Measurements from ENCODE around the gene NDRG3.
"Not testable (repeated sequence)": the region's sequence is repeated elsewhere in the genome, so short reads cannot be mapped to it uniquely, and the experiment has no call there.

The NDRG3 gene

GRCh38 chr20:36695467-36695866 is 50.4 kb downstream of the NDRG3 start:
- WGBS, 2 experiments (ENCODE audit: insufficient coverage in 2 of 2) = 82 to 99% methylated on average over 5 to 6 of the region's 8 CpGs
- H3K27ac ChIP-seq (ENCODE audit: low read depth, low read length, severe bottlenecking); H3K4me3 ChIP-seq (ENCODE audit: extremely low read depth, insufficient read depth, low read length, poor library complexity, severe bottlenecking): not testable (repeated sequence)

GRCh38 chr20:36688630-36689029 is 57.3 kb downstream of the NDRG3 start:
- H3K36me3 ChIP-seq (ENCODE audit: control insufficient read depth, insufficient read depth, low read length) = peaks cover 5% of the 10 kb centered on the region
- no peaks in the 10 kb centered on the region for H3K4me1 ChIP-seq (ENCODE audit: control insufficient read depth, insufficient read depth, low read length, poor library complexity, severe bottlenecking)
- H3K4me3 ChIP-seq (ENCODE audit: extremely low read depth, insufficient read depth, low read length, poor library complexity, severe bottlenecking) = no peak overlapping the region
- 96 to 98% methylated on average over 6 to 7 of the region's 7 CpGs for WGBS, 2 experiments (ENCODE audit: insufficient coverage in 2 of 2)
- H3K9me3 ChIP-seq (ENCODE audit: control insufficient read depth, low read length) = no peaks in the 10 kb centered on the region
- H3K27ac ChIP-seq (ENCODE audit: low read depth, low read length, severe bottlenecking) = no peak overlapping the region

More at GRCh38 chr20:36695467-36695866, 50.4 kb downstream of the NDRG3 start:
- not testable (repeated sequence) for H3K9me3 ChIP-seq (ENCODE audit: control insufficient read depth, low read length); H3K36me3 ChIP-seq (ENCODE audit: control insufficient read depth, insufficient read depth, low read length); H3K4me1 ChIP-seq (ENCODE audit: control insufficient read depth, insufficient read depth, low read length, poor library complexity, severe bottlenecking)

- Histone ChIP-seq H3K9me3 (ENCODE audit: control insufficient read depth, low read length) (no peaks in the 10 kb centered on the region), H3K36me3 (ENCODE audit: control insufficient read depth, insufficient read depth, low read length) (peaks cover 8% of the 10 kb centered on the region), H3K4me3 (ENCODE audit: extremely low read depth, insufficient read depth, low read length, poor library complexity, severe bottlenecking) (no peak overlapping the region), H3K27ac (ENCODE audit: low read depth, low read length, severe bottlenecking) (no peak overlapping the region), H3K4me1 (ENCODE audit: control insufficient read depth, insufficient read depth, low read length, poor library complexity, severe bottlenecking) (no peaks in the 10 kb centered on the region)
- WGBS, 2 experiments (ENCODE audit: insufficient coverage in 2 of 2) = 85 to 100% methylated on average over 1 to 2 of the region's 3 CpGs
Observed at GRCh38 chr20:36687850-36688249, 58.0 kb downstream of the NDRG3 start.

GRCh38 chr20:36686944-36687343 is 58.9 kb downstream of the NDRG3 start:
- H3K36me3 ChIP-seq (ENCODE audit: control insufficient read depth, insufficient read depth, low read length) = peaks cover 14% of the 10 kb centered on the region
- no peaks in the 10 kb centered on the region for H3K9me3 ChIP-seq (ENCODE audit: control insufficient read depth, low read length)
- no peaks in the 10 kb centered on the region for H3K4me1 ChIP-seq (ENCODE audit: control insufficient read depth, insufficient read depth, low read length, poor library complexity, severe bottlenecking)
- no peak overlapping the region for H3K27ac ChIP-seq (ENCODE audit: low read depth, low read length, severe bottlenecking)
- no peak overlapping the region for H3K4me3 ChIP-seq (ENCODE audit: extremely low read depth, insufficient read depth, low read length, poor library complexity, severe bottlenecking)
- 90% methylated on average over 4 of the region's 4 CpGs; no CpG with 5 or more reads in 1 of the 2 experiments for WGBS, 2 experiments (ENCODE audit: insufficient coverage in 2 of 2)

GRCh38 chr20:36686504-36686903 is 59.4 kb downstream of the NDRG3 start:
- 100% methylated on average over 1 to 2 of the region's 2 CpGs for WGBS, 2 experiments (ENCODE audit: insufficient coverage in 2 of 2)
- Histone ChIP-seq H3K9me3 (ENCODE audit: control insufficient read depth, low read length) (no peaks in the 10 kb centered on the region), H3K27ac (ENCODE audit: low read depth, low read length, severe bottlenecking) (no peak overlapping the region), H3K4me1 (ENCODE audit: control insufficient read depth, insufficient read depth, low read length, poor library complexity, severe bottlenecking) (no peaks in the 10 kb centered on the region), H3K4me3 (ENCODE audit: extremely low read depth, insufficient read depth, low read length, poor library complexity, severe bottlenecking) (no peak overlapping the region), H3K36me3 (ENCODE audit: control insufficient read depth, insufficient read depth, low read length) (peaks cover 14% of the 10 kb centered on the region)

GRCh38 chr20:36684747-36685146 is 61.1 kb downstream of the NDRG3 start:
- Histone ChIP-seq H3K36me3 (ENCODE audit: control insufficient read depth, insufficient read depth, low read length) (peaks cover 20% of the 10 kb centered on the region), H3K4me3 (ENCODE audit: extremely low read depth, insufficient read depth, low read length, poor library complexity, severe bottlenecking) (no peak overlapping the region), H3K9me3 (ENCODE audit: control insufficient read depth, low read length) (no peaks in the 10 kb centered on the region), H3K4me1 (ENCODE audit: control insufficient read depth, insufficient read depth, low read length, poor library complexity, severe bottlenecking) (no peaks in the 10 kb centered on the region), H3K27ac (ENCODE audit: low read depth, low read length, severe bottlenecking) (no peak overlapping the region)
- 92 to 94% methylated on average over 3 to 5 of the region's 6 CpGs for WGBS, 2 experiments (ENCODE audit: insufficient coverage in 2 of 2)

- WGBS, 2 experiments (ENCODE audit: insufficient coverage in 2 of 2) = 100% methylated on average over 1 of the region's 1 CpG
- H3K4me1 ChIP-seq (ENCODE audit: control insufficient read depth, insufficient read depth, low read length, poor library complexity, severe bottlenecking) = no peaks in the 10 kb centered on the region
Observed at GRCh38 chr20:36682311-36682710, 63.6 kb downstream of the NDRG3 start.

GRCh38 chr20:36677422-36677771 is 68.5 kb downstream of the NDRG3 start:
- 89 to 91% methylated on average over 7 to 8 of the region's 8 CpGs for WGBS, 2 experiments (ENCODE audit: insufficient coverage in 2 of 2)
- Histone ChIP-seq H3K27ac (ENCODE audit: low read depth, low read length, severe bottlenecking) (no peak overlapping the region), H3K36me3 (ENCODE audit: control insufficient read depth, insufficient read depth, low read length) (peaks cover 24% of the 10 kb centered on the region), H3K4me1 (ENCODE audit: control insufficient read depth, insufficient read depth, low read length, poor library complexity, severe bottlenecking) (no peaks in the 10 kb centered on the region), H3K4me3 (ENCODE audit: extremely low read depth, insufficient read depth, low read length, poor library complexity, severe bottlenecking) (no peak overlapping the region), H3K9me3 (ENCODE audit: control insufficient read depth, low read length) (no peaks in the 10 kb centered on the region)

More at GRCh38 chr20:36682311-36682710, 63.6 kb downstream of the NDRG3 start:
- no peak overlapping the region for H3K4me3 ChIP-seq (ENCODE audit: extremely low read depth, insufficient read depth, low read length, poor library complexity, severe bottlenecking)
- no peak overlapping the region for H3K27ac ChIP-seq (ENCODE audit: low read depth, low read length, severe bottlenecking)
- peaks cover 29% of the 10 kb centered on the region for H3K36me3 ChIP-seq (ENCODE audit: control insufficient read depth, insufficient read depth, low read length)
- H3K9me3 ChIP-seq (ENCODE audit: control insufficient read depth, low read length) = no peaks in the 10 kb centered on the region

- Histone ChIP-seq H3K9me3 (ENCODE audit: control insufficient read depth, low read length) (no peaks in the 10 kb centered on the region), H3K27ac (ENCODE audit: low read depth, low read length, severe bottlenecking) (no peak overlapping the region), H3K4me1 (ENCODE audit: control insufficient read depth, insufficient read depth, low read length, poor library complexity, severe bottlenecking) (no peaks in the 10 kb centered on the region), H3K4me3 (ENCODE audit: extremely low read depth, insufficient read depth, low read length, poor library complexity, severe bottlenecking) (no peak overlapping the region), H3K36me3 (ENCODE audit: control insufficient read depth, insufficient read depth, low read length) (peaks cover 21% of the 10 kb centered on the region)
- WGBS, 2 experiments (ENCODE audit: insufficient coverage in 2 of 2) = 91 to 93% methylated on average over 24 to 27 of the region's 27 CpGs
Observed at GRCh38 chr20:36676701-36677421, 69.0 kb downstream of the NDRG3 start.

GRCh38 chr20:36675545-36675944 is 70.3 kb downstream of the NDRG3 start:
- H3K36me3 ChIP-seq (ENCODE audit: control insufficient read depth, insufficient read depth, low read length) = peaks cover 21% of the 10 kb centered on the region
- H3K4me1 ChIP-seq (ENCODE audit: control insufficient read depth, insufficient read depth, low read length, poor library complexity, severe bottlenecking); H3K27ac ChIP-seq (ENCODE audit: low read depth, low read length, severe bottlenecking); H3K4me3 ChIP-seq (ENCODE audit: extremely low read depth, insufficient read depth, low read length, poor library complexity, severe bottlenecking); H3K9me3 ChIP-seq (ENCODE audit: control insufficient read depth, low read length): not testable (repeated sequence)
- WGBS, 2 experiments (ENCODE audit: insufficient coverage in 2 of 2) = 89 to 96% methylated on average over 5 to 6 of the region's 8 CpGs

- WGBS, 2 experiments (ENCODE audit: insufficient coverage in 2 of 2) = 81 to 90% methylated on average over 2 to 3 of the region's 4 CpGs
- no peaks in the 10 kb centered on the region for H3K4me1 ChIP-seq (ENCODE audit: control insufficient read depth, insufficient read depth, low read length, poor library complexity, severe bottlenecking)
- peaks cover 7% of the 10 kb centered on the region for H3K36me3 ChIP-seq (ENCODE audit: control insufficient read depth, insufficient read depth, low read length)
- no peak overlapping the region for H3K4me3 ChIP-seq (ENCODE audit: extremely low read depth, insufficient read depth, low read length, poor library complexity, severe bottlenecking)
- no peaks in the 10 kb centered on the region for H3K9me3 ChIP-seq (ENCODE audit: control insufficient read depth, low read length)
- no peak overlapping the region for H3K27ac ChIP-seq (ENCODE audit: low read depth, low read length, severe bottlenecking)
Observed at GRCh38 chr20:36672991-36673390, 72.9 kb downstream of the NDRG3 start.

All from mesodermal cell (in vitro differentiated cells).